WTC11 (cell line): ENCODE data around the gene ZDHHC22. TPM values are rescaled to one million over a fixed set of nuclear protein-coding genes. Genes with fewer than 3 reads are reported as not detected.

Source experiments
- ATAC-seq: fragments of 200-7000 bp; cut with Tn5 transposase; 2 replicates; pipeline ENCODE4 v1.10.0; 2021; ENCODE audit warnings: mild to moderate bottlenecking, moderate library complexity
- CTCF ChIA-PET: fragments of 300-600 bp; sonication (Branson Sonifier 250); formaldehyde crosslinking; loops from one replicate; lab custom pipeline; 2021; ENCODE audit warnings: antibody characterized with exemption; lab: Charles Lee
- POLR2A ChIA-PET: fragments of 350-600 bp; sonication (Branson Sonifier 250); formaldehyde crosslinking; loops from one replicate; lab custom pipeline; 2021; ENCODE audit warnings: antibody characterized with exemption; lab: Charles Lee
- DNase-seq: peaks from one replicate; pipeline ENCODE4 v3.0.0; 2021; ENCODE audit warnings: low spot score
- H3K27ac Mint-ChIP-seq: 2 replicates; pipeline ENCODE4 v1.8.0; 2021; ENCODE audit warnings: mixed read lengths
- H3K27me3 Mint-ChIP-seq: 2 replicates; pipeline ENCODE4 v1.8.0; 2021; ENCODE audit warnings: low read depth, mild to moderate bottlenecking, moderate library complexity, mixed read lengths
- H3K36me3 Mint-ChIP-seq: 2 replicates; pipeline ENCODE4 v1.8.0; 2021; ENCODE audit warnings: mixed read lengths
- H3K4me1 Mint-ChIP-seq: 2 replicates; pipeline ENCODE4 v1.8.0; 2022; ENCODE audit warnings: mixed read lengths
- H3K4me3 Mint-ChIP-seq: 2 replicates; pipeline ENCODE4 v1.8.0; 2021; ENCODE audit warnings: mild to moderate bottlenecking, moderate library complexity, mixed read lengths
- H3K9me3 Mint-ChIP-seq: 2 replicates; pipeline ENCODE4 v1.8.0; 2021; ENCODE audit warnings: mixed read lengths
- ATF1 ChIP-seq: sonication (generic); formaldehyde crosslinking; IDR thresholded peaks from 2 replicates; pipeline ENCODE4 v1.8.1; 2023; ENCODE audit warnings: mild to moderate bottlenecking, moderate library complexity, missing genetic modification reagents
- ATF6 ChIP-seq: sonication (generic); formaldehyde crosslinking; IDR thresholded peaks from 2 replicates; pipeline ENCODE4 v1.8.1; 2023; ENCODE audit warnings: mild to moderate bottlenecking, missing genetic modification reagents
- CBFB ChIP-seq: sonication (generic); formaldehyde crosslinking; IDR thresholded peaks from 2 replicates; pipeline ENCODE4 v1.8.1; 2022; ENCODE audit warnings: mild to moderate bottlenecking, low read depth, missing genetic modification reagents
- ERG ChIP-seq: fragments of 250-450 bp; sonication (Bioruptor Pico); IDR thresholded peaks from 2 replicates; pipeline ENCODE4 v1.8.0; 2021; ENCODE audit warnings: mild to moderate bottlenecking
- FOXK1 ChIP-seq: sonication (generic); formaldehyde crosslinking; IDR thresholded peaks from 2 replicates; pipeline ENCODE4 v1.8.0; 2022; ENCODE audit warnings: mild to moderate bottlenecking, moderate library complexity, missing genetic modification reagents
- GRHL2 ChIP-seq: fragments of 250-450 bp; sonication (Bioruptor Pico); IDR thresholded peaks from 2 replicates; pipeline ENCODE4 v1.8.0; 2022; ENCODE audit warnings: mild to moderate bottlenecking, moderate library complexity; ENCODE audit not compliant: insufficient replicate concordance, severe bottlenecking
- IRF1 ChIP-seq: sonication (generic); formaldehyde crosslinking; IDR thresholded peaks from 2 replicates; pipeline ENCODE4 v1.8.0; 2023; ENCODE audit warnings: missing genetic modification reagents
- IRF2 ChIP-seq: sonication (generic); formaldehyde crosslinking; IDR thresholded peaks from 2 replicates; pipeline ENCODE4 v1.8.0; 2022; ENCODE audit warnings: low read depth, missing genetic modification reagents, borderline replicate concordance
- JAZF1 ChIP-seq: fragments of 250-450 bp; sonication (Bioruptor Pico); IDR thresholded peaks from 2 replicates; pipeline ENCODE4 v1.9.0; 2021; ENCODE audit warnings: moderate library complexity, mild to moderate bottlenecking, inconsistent platforms
- MYBL2 ChIP-seq: sonication (generic); formaldehyde crosslinking; IDR thresholded peaks from 2 replicates; pipeline ENCODE4 v1.8.1; 2023; ENCODE audit warnings: mild to moderate bottlenecking, moderate library complexity, missing genetic modification reagents
- NFE2L1 ChIP-seq: sonication (generic); formaldehyde crosslinking; IDR thresholded peaks from 2 replicates; pipeline ENCODE4 v1.8.1; 2023; ENCODE audit warnings: missing genetic modification reagents
- PRRX2 ChIP-seq: fragments of 250-450 bp; sonication (Bioruptor Pico); IDR thresholded peaks from 2 replicates; pipeline ENCODE4 v1.8.0; 2021; ENCODE audit warnings: mild to moderate bottlenecking
- RELA ChIP-seq: sonication (generic); formaldehyde crosslinking; IDR thresholded peaks from 2 replicates; pipeline ENCODE4 v1.8.1; 2022; ENCODE audit warnings: missing genetic modification reagents, mild to moderate bottlenecking, borderline replicate concordance
- SMAD4 ChIP-seq: sonication (generic); formaldehyde crosslinking; IDR thresholded peaks from 2 replicates; pipeline ENCODE4 v1.8.0; 2022; ENCODE audit warnings: mild to moderate bottlenecking, missing genetic modification reagents
- SP1 ChIP-seq: sonication (generic); formaldehyde crosslinking; conservative IDR thresholded peaks from 2 replicates; pipeline ENCODE4 v1.8.1; 2022; ENCODE audit warnings: missing genetic modification reagents
- TP53 ChIP-seq: sonication (generic); formaldehyde crosslinking; IDR thresholded peaks from 2 replicates; pipeline ENCODE4 v1.8.1; 2023; ENCODE audit warnings: mild to moderate bottlenecking, missing genetic modification reagents
- ZMAT4 ChIP-seq: fragments of 250-450 bp; sonication (Bioruptor Pico); IDR thresholded peaks from 2 replicates; pipeline ENCODE4 v1.9.0; 2021; ENCODE audit warnings: mild to moderate bottlenecking
- ZSCAN18 ChIP-seq: fragments of 250-450 bp; sonication (Bioruptor Pico); IDR thresholded peaks from 2 replicates; pipeline ENCODE4 v2.1.2; 2022; ENCODE audit warnings: mild to moderate bottlenecking, moderate library complexity
- total RNA-seq: library from RNA; stranded (reverse); gene quantifications from 3 replicates; pipeline ENCODE4 v1.2.3, GENCODE V29; 2021
- TF ChIP-seq, protein P1 (sequence below): fragments of 250-450 bp; sonication (Bioruptor Pico); IDR thresholded peaks from 2 replicates; pipeline ENCODE4 v1.9.0; 2021; ENCODE audit warnings: mild to moderate bottlenecking
- TF ChIP-seq, protein P2 (sequence below): fragments of 250-450 bp; sonication (Bioruptor Pico); IDR thresholded peaks from 2 replicates; pipeline ENCODE4 v1.9.0; 2021; ENCODE audit warnings: moderate library complexity, mild to moderate bottlenecking, inconsistent platforms, borderline replicate concordance
- TF ChIP-seq, protein P3 (sequence below): sonication (generic); formaldehyde crosslinking; IDR thresholded peaks from 2 replicates; pipeline ENCODE4 v1.8.0; 2022; ENCODE audit warnings: mild to moderate bottlenecking, missing genetic modification reagents

ZDHHC22 gene
- total RNA-seq, 1 experiment from 2014 or later, result 47.7 TPM

- Mint-ChIP-seq H3K27ac (peak overlapping the region; percentile 29; the same call in 1 of the 2 replicates), H3K4me1 (peaks cover 38% of the 10 kb centered on the region), H3K4me3 (no peak overlapping the region), H3K9me3 (peaks cover 5% of the 10 kb centered on the region), H3K36me3 (no peaks in the 10 kb centered on the region), H3K27me3 (no peaks in the 10 kb centered on the region)
- no peak for TF ChIP-seq IRF1 (CRISPR knock-in tag)
- TF ChIP-seq RELA, result no peak
- no peak for TF ChIP-seq SP1 (CRISPR knock-in tag)
- TF ChIP-seq ATF6 (CRISPR knock-in tag), result no peak
- no peak for TF ChIP-seq CBFB (CRISPR knock-in tag)
- no peak for TF ChIP-seq ERG (CRISPR knock-in tag)
- POLR2A ChIA-PET, result no interaction called here
- DNase-seq (no peak), ATAC-seq (no peak)
- CTCF ChIA-PET, result interaction anchor here (0.6 to 7.7 kb wide), 4 partner anchors 16 to 449 kb away, joined by 3 to 147 read pairs (median 8); partner anchors contain the start of gene ZDHHC22
These were observed 16.1 kb upstream of the ZDHHC22 start for GRCh38 chr14:77157740-77158139.

GRCh38 chr14:77155083-77155482, 13.5 kb upstream of the ZDHHC22 start:
- Mint-ChIP-seq H3K4me3 (no peak overlapping the region), H3K27me3 (no peaks in the 10 kb centered on the region)

DNA sequence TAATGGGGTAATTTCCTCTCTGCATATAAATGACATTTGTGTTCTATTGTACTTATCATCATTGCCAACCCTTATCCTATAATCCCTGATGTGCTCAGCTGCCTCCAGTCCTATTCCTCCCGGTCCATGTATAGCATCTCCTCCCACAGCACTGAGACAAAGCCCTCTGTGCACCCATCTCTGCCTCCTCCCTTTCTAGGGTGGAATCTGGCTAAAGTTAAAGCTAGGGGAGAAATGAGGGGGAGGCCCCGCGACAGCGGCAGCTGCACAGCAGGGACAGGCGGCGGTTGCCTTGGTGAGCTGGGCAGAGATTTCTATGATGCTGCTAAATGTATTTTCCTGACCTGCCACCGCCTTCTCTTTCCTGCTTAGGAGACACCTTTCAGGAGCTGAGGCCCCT, 12.8 kb upstream of the ZDHHC22 start:
- no peak overlapping the region; the same call in 1 of the 2 replicates for H3K27ac Mint-ChIP-seq
- H3K4me3 Mint-ChIP-seq, result no peak overlapping the region
- peaks cover 5% of the 10 kb centered on the region for H3K9me3 Mint-ChIP-seq
- ChIA-PET CTCF (interaction anchor here (0.8 to 7.7 kb wide), 7 partner anchors 13 to 162 kb away, joined by 3 to 147 read pairs (median 6); partner anchors contain the start of genes TMEM63C and ZDHHC22), POLR2A (no interaction called here)
- no peak for ATAC-seq
- H3K27me3 Mint-ChIP-seq, result no peaks in the 10 kb centered on the region
- peaks cover 44% of the 10 kb centered on the region for H3K4me1 Mint-ChIP-seq
- DNase-seq, result no peak
- H3K36me3 Mint-ChIP-seq, result no peaks in the 10 kb centered on the region
- TF ChIP-seq ZSCAN18 (CRISPR knock-in tag), result no peak
- no peak for TF ChIP-seq JAZF1
- no peak for TF ChIP-seq TP53 (CRISPR knock-in tag)
- TF ChIP-seq PRRX2 (CRISPR knock-in tag), result no peak
- TF ChIP-seq CBFB (CRISPR knock-in tag), result no peak
- TF ChIP-seq ZMAT4 (CRISPR knock-in tag), result no peak
- no peak for TF ChIP-seq FOXK1 (CRISPR knock-in tag)
- no peak for TF ChIP-seq SMAD4
- TF ChIP-seq MYBL2, result no peak

More at GRCh38 chr14:77155083-77155482, 13.5 kb upstream of the ZDHHC22 start:
- no peak for ATAC-seq
- H3K4me1 Mint-ChIP-seq, result peaks cover 44% of the 10 kb centered on the region
- ChIA-PET CTCF (interaction anchor here (0.8 to 7.7 kb wide), 5 partner anchors 13 to 161 kb away, joined by 3 to 147 read pairs (median 13); partner anchors contain the start of genes TMEM63C and ZDHHC22), POLR2A (no interaction called here)
- no peaks in the 10 kb centered on the region for H3K36me3 Mint-ChIP-seq
- H3K9me3 Mint-ChIP-seq, result peaks cover 5% of the 10 kb centered on the region
- no peak for TF ChIP-seq ATF1 (CRISPR knock-in tag)
- TF ChIP-seq, protein P1, sequence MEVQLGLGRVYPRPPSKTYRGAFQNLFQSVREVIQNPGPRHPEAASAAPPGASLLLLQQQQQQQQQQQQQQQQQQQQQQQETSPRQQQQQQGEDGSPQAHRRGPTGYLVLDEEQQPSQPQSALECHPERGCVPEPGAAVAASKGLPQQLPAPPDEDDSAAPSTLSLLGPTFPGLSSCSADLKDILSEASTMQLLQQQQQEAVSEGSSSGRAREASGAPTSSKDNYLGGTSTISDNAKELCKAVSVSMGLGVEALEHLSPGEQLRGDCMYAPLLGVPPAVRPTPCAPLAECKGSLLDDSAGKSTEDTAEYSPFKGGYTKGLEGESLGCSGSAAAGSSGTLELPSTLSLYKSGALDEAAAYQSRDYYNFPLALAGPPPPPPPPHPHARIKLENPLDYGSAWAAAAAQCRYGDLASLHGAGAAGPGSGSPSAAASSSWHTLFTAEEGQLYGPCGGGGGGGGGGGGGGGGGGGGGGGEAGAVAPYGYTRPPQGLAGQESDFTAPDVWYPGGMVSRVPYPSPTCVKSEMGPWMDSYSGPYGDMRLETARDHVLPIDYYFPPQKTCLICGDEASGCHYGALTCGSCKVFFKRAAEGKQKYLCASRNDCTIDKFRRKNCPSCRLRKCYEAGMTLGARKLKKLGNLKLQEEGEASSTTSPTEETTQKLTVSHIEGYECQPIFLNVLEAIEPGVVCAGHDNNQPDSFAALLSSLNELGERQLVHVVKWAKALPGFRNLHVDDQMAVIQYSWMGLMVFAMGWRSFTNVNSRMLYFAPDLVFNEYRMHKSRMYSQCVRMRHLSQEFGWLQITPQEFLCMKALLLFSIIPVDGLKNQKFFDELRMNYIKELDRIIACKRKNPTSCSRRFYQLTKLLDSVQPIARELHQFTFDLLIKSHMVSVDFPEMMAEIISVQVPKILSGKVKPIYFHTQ (CRISPR knock-in tag), result no peak
- TF ChIP-seq NFE2L1 (CRISPR knock-in tag), result no peak
- no peak for TF ChIP-seq IRF2 (CRISPR knock-in tag)
- TF ChIP-seq, protein P2, sequence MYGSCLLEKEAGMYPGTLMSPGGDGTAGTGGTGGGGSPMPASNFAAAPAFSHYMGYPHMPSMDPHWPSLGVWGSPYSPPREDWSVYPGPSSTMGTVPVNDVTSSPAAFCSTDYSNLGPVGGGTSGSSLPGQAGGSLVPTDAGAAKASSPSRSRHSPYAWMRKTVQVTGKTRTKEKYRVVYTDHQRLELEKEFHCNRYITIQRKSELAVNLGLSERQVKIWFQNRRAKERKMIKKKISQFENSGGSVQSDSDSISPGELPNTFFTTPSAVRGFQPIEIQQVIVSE, result no peak
- no peak for TF ChIP-seq GRHL2 (CRISPR knock-in tag)
- TF ChIP-seq, protein P3, sequence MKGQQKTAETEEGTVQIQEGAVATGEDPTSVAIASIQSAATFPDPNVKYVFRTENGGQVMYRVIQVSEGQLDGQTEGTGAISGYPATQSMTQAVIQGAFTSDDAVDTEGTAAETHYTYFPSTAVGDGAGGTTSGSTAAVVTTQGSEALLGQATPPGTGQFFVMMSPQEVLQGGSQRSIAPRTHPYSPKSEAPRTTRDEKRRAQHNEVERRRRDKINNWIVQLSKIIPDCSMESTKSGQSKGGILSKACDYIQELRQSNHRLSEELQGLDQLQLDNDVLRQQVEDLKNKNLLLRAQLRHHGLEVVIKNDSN (CRISPR knock-in tag), result no peak
- H3K27ac Mint-ChIP-seq, result no peak overlapping the region
- DNase-seq, result no peak
